ENCODE measurements around the gene USP34.

USP34 gene

GRCh38 chr2:61187085-61187484 is 283.8 kb downstream of the USP34 start:
- DNase-seq, result no peak
- TF ChIP-seq POLR2A (IDR thresholded peaks at IDR 0.05; ENCODE audit: low read length), result no peak
- no peak for TF ChIP-seq GATA1 (IDR thresholded peaks at IDR 0.05; ENCODE audit: low read depth, low read length)

GRCh38 chr2:61185231-61185728 is 285.6 kb downstream of the USP34 start:
- DNase-seq, result no peak

GRCh38 chr2:61184263-61184662 is 286.6 kb downstream of the USP34 start:
- no peak for DNase-seq
- TF ChIP-seq POLR2A (IDR thresholded peaks at IDR 0.05; ENCODE audit: low read length) (no peak), GATA1 (IDR thresholded peaks at IDR 0.05; ENCODE audit: low read depth, low read length) (no peak)

More at GRCh38 chr2:61185231-61185728, 285.6 kb downstream of the USP34 start:
- TF ChIP-seq POLR2A (IDR thresholded peaks at IDR 0.05; ENCODE audit: low read length), result no peak
- TF ChIP-seq GATA1 (IDR thresholded peaks at IDR 0.05; ENCODE audit: low read depth, low read length), result no peak

- DNase-seq, result no peak
- TF ChIP-seq POLR2A (IDR thresholded peaks at IDR 0.05; ENCODE audit: low read length), result no peak
- TF ChIP-seq GATA1 (IDR thresholded peaks at IDR 0.05; ENCODE audit: low read depth, low read length), result no peak
These were observed 287.1 kb downstream of the USP34 start for GRCh38 chr2:61183795-61184194.

GRCh38 chr2:61182059-61182383 is 288.9 kb downstream of the USP34 start:
- TF ChIP-seq POLR2A (IDR thresholded peaks at IDR 0.05; ENCODE audit: low read length), result no peak
- no peak for TF ChIP-seq GATA1 (IDR thresholded peaks at IDR 0.05; ENCODE audit: low read depth, low read length)
- no peak for DNase-seq

- no peak for DNase-seq
- TF ChIP-seq GATA1 (IDR thresholded peaks at IDR 0.05; ENCODE audit: low read depth, low read length) (no peak), POLR2A (IDR thresholded peaks at IDR 0.05; ENCODE audit: low read length) (no peak)
These were observed 289.4 kb downstream of the USP34 start for GRCh38 chr2:61181382-61182058.

GRCh38 chr2:61180686-61181085 is 290.2 kb downstream of the USP34 start:
- DNase-seq, result no peak

GRCh38 chr2:61179701-61180639 is 290.9 kb downstream of the USP34 start:
- TF ChIP-seq POLR2A (IDR thresholded peaks at IDR 0.05; ENCODE audit: low read length) (peak; percentile 49), GATA1 (IDR thresholded peaks at IDR 0.05; ENCODE audit: low read depth, low read length) (no peak)
- peak; percentile 37 to 51 for DNase-seq

More at GRCh38 chr2:61180686-61181085, 290.2 kb downstream of the USP34 start:
- TF ChIP-seq POLR2A (IDR thresholded peaks at IDR 0.05; ENCODE audit: low read length) (no peak), GATA1 (IDR thresholded peaks at IDR 0.05; ENCODE audit: low read depth, low read length) (no peak)

GRCh38 chr2:61178603-61179545 is 292.0 kb downstream of the USP34 start:
- peak in 1 of 2 experiments; percentile 18 for DNase-seq
- no peak for TF ChIP-seq POLR2A (IDR thresholded peaks at IDR 0.05; ENCODE audit: low read length)
- no peak for TF ChIP-seq GATA1 (IDR thresholded peaks at IDR 0.05; ENCODE audit: low read depth, low read length)

GRCh38 chr2:61177727-61178549 is 292.9 kb downstream of the USP34 start:
- TF ChIP-seq GATA1 (IDR thresholded peaks at IDR 0.05; ENCODE audit: low read depth, low read length) (no peak), POLR2A (IDR thresholded peaks at IDR 0.05; ENCODE audit: low read length) (no peak)
- peak; percentile 71 to 76 for DNase-seq

- peak; percentile 92 to 95 for DNase-seq
These were observed 293.8 kb downstream of the USP34 start for GRCh38 chr2:61176755-61177726.

More at GRCh38 chr2:61176755-61177726, 293.8 kb downstream of the USP34 start:
- no peak for TF ChIP-seq GATA1 (IDR thresholded peaks at IDR 0.05; ENCODE audit: low read depth, low read length)
- peak; percentile 90 for TF ChIP-seq POLR2A (IDR thresholded peaks at IDR 0.05; ENCODE audit: low read length)

Measured in erythroblast (primary cell).